GM21825 (cell line): ENCODE data around the gene SYNGAP1.
"Not testable (repeated sequence)": the region's sequence is repeated elsewhere in the genome, so short reads cannot be mapped to it uniquely, and the experiment has no call there.

ENCODE experiments used
- ATAC-seq: cut with Tn5 transposase; IDR thresholded peaks from one replicate; pipeline ENCODE4 v1.9.1; 2021; ENCODE audit warnings: mild to moderate bottlenecking, moderate library complexity; ENCODE audit not compliant: unreplicated experiment

Gene SYNGAP1

GRCh38 chr6:33399881-33400280 lies 20.0 kb upstream of the SYNGAP1 start:
- not testable (repeated sequence) for ATAC-seq

- ATAC-seq = no peak
These were observed 15.0 kb upstream of the SYNGAP1 start for GRCh38 chr6:33404884-33405283.

GRCh38 chr6:33405386-33405940 lies 14.4 kb upstream of the SYNGAP1 start:
- ATAC-seq = no peak

- no peak for ATAC-seq
These were observed 13.7 kb upstream of the SYNGAP1 start for GRCh38 chr6:33406126-33406525.

GRCh38 chr6:33407132-33407718 lies 12.6 kb upstream of the SYNGAP1 start:
- no peak for ATAC-seq

GRCh38 chr6:33410050-33410710 lies 9.7 kb upstream of the SYNGAP1 start:
- peak; percentile 66 for ATAC-seq

- peak; percentile 15 for ATAC-seq
These were observed 8.9 kb upstream of the SYNGAP1 start, which contains the start of gene PHF1 for GRCh38 chr6:33410711-33411631. Gene PHF1, plus strand, starts transcription at chr6:33411014. Its CDS starts 1,250 bp downstream, at chr6:33412264.

- no peak for ATAC-seq
These were observed 8.2 kb upstream of the SYNGAP1 start for GRCh38 chr6:33411632-33412005.

- no peak for ATAC-seq
These were observed 7.5 kb upstream of the SYNGAP1 start for GRCh38 chr6:33412140-33413009.

GRCh38 chr6:33413241-33414120 lies 6.4 kb upstream of the SYNGAP1 start:
- no peak for ATAC-seq

GRCh38 chr6:33414592-33415271 lies 5.1 kb upstream of the SYNGAP1 start:
- no peak for ATAC-seq

GRCh38 chr6:33415831-33416230 lies 4.0 kb upstream of the SYNGAP1 start:
- ATAC-seq = no peak

GRCh38 chr6:33416386-33417127 lies 3.3 kb upstream of the SYNGAP1 start:
- no peak for ATAC-seq

GRCh38 chr6:33417128-33417902 lies 2.5 kb upstream of the SYNGAP1 start:
- no peak for ATAC-seq

GRCh38 chr6:33417903-33418689 lies 1.8 kb upstream of the SYNGAP1 start, which contains the start of gene CUTA:
Gene CUTA, minus strand, starts transcription at chr6:33418107. Its CDS starts 107 bp downstream, at chr6:33418000.
- ATAC-seq = peak; percentile 76

GRCh38 chr6:33418690-33419291 lies 1.1 kb upstream of the SYNGAP1 start:
- ATAC-seq = no peak
